Suprapubic skin (tissue), 4 donors: ENCODE results near the gene RPL36.

Experiments
- CTCF ChIP-seq, 2 donors: fragments of 200-600 bp in 1 of 2; fragments of 450-650 bp in 1 of 2; sonication (generic) in 1 of 2; IDR thresholded peaks; one replicate each; pipeline ENCODE4 v1.5.1; 2016 to 2019; ENCODE audit warnings: antibody characterized with exemption in 2 of 2, mild to moderate bottlenecking in 1 of 2, moderate library complexity in 1 of 2
- EP300 ChIP-seq: sonication (generic); formaldehyde crosslinking; IDR thresholded peaks from one replicate; pipeline ENCODE4 v1.6.1; 2017; ENCODE audit warnings: antibody characterized with exemption
- POLR2A ChIP-seq, 2 donors: fragments of 450-650 bp; IDR thresholded peaks; one replicate each; pipeline ENCODE4 v1.6.1; 2017; ENCODE audit warnings: antibody characterized with exemption in 2 of 2, mild to moderate bottlenecking in 2 of 2, moderate library complexity in 2 of 2
- POLR2AphosphoS5 ChIP-seq, 3 donors: sonication (generic); formaldehyde crosslinking; IDR thresholded peaks; one replicate each; pipeline ENCODE4 v1.6.1; 2017; ENCODE audit warnings: antibody characterized with exemption in 3 of 3

GRCh38 chr19:5686326-5686646 lies 3.8 kb upstream of the RPL36 start:
- TF ChIP-seq POLR2AphosphoS5 (IDR thresholded peaks at IDR 0.05), result no peak
- no peak for TF ChIP-seq CTCF (IDR thresholded peaks at IDR 0.05)
- no peak for TF ChIP-seq POLR2A (IDR thresholded peaks at IDR 0.05)
- no peak for TF ChIP-seq EP300
